GM12874 (cell line): Measurements from ENCODE around the gene N4BP2.

Experiments used
- CTCF ChIP-seq: IDR thresholded peaks from 2 replicates; pipeline ENCODE4 v1.5.1; 2011; ENCODE audit warnings: low read depth, mild to moderate bottlenecking, control low read depth, low read length, moderate library complexity; ENCODE audit not compliant: insufficient read depth

The N4BP2 gene

GRCh38 chr4:40183615-40184411 is 127.2 kb downstream of the N4BP2 start:
- TF ChIP-seq CTCF, result no peak

GRCh38 chr4:40185830-40186664 is 129.4 kb downstream of the N4BP2 start:
- no peak for TF ChIP-seq CTCF

GRCh38 chr4:40186665-40187014 is 130.0 kb downstream of the N4BP2 start:
- TF ChIP-seq CTCF, result no peak

- no peak for TF ChIP-seq CTCF
Observed at GRCh38 chr4:40187386-40187906, 130.8 kb downstream of the N4BP2 start.

GRCh38 chr4:40190019-40190418 is 133.4 kb downstream of the N4BP2 start:
- TF ChIP-seq CTCF, result no peak

- no peak for TF ChIP-seq CTCF
Observed at GRCh38 chr4:40190465-40190864, 133.8 kb downstream of the N4BP2 start.
